GM18867 (cell line): Measurements from ENCODE around the gene RCOR2.

Experiments
- ATAC-seq: cut with Tn5 transposase; IDR thresholded peaks from one replicate; pipeline ENCODE4 v1.9.1; 2021; ENCODE audit warnings: mild to moderate bottlenecking, moderate library complexity; ENCODE audit not compliant: unreplicated experiment

The RCOR2 gene

GRCh38 chr11:63908631-63909401 is 8.1 kb downstream of the RCOR2 start:
- no peak for ATAC-seq

GRCh38 chr11:63907808-63908530 is 9.0 kb downstream of the RCOR2 start:
- ATAC-seq, result no peak

GRCh38 chr11:63907063-63907462 is 9.9 kb downstream of the RCOR2 start:
- ATAC-seq, result no peak

DNA sequence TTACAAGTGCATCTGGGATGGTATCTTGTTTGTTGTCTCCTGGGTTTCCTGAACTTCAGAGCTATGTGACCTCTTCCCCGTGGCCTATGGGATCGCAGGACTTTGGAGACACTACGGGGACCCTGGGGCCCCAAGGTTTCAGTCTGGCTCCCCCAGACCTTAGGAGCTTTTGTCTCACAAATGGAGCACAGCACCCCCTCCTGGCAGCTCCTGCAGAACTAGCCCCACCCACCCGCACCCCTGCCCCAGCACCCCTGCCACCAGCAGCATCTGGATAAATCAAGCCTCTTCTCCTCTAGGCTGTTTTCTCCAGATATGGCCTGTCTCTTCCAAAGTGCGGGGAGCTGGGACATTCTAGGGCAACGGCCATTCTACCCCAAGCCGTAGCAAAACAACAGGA is 10.4 kb downstream of the RCOR2 start:
- no peak for ATAC-seq

- no peak for ATAC-seq
Measured at GRCh38 chr11:63906087-63906486, 10.9 kb downstream of the RCOR2 start.

GRCh38 chr11:63905179-63905578 is 11.8 kb downstream of the RCOR2 start:
- ATAC-seq, result no peak

DNA sequence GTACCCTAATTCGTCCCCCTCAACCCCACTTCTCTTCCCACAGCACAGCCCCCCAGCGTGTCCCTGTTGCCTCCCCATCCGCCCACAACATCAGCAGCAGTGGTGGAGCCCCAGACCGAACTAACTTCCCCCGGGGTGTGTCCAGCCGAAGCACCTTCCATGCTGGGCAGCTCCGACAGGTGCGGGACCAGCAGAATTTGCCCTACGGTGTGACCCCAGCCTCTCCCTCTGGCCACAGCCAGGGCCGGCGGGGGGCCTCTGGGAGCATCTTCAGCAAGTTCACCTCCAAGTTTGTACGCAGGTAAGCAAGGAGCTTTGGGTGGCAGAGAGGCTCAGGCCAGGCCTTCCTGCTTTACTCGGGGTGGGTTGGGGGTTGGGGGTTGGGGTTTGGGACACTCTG is 12.2 kb downstream of the RCOR2 start:
- ATAC-seq, result no peak

DNA sequence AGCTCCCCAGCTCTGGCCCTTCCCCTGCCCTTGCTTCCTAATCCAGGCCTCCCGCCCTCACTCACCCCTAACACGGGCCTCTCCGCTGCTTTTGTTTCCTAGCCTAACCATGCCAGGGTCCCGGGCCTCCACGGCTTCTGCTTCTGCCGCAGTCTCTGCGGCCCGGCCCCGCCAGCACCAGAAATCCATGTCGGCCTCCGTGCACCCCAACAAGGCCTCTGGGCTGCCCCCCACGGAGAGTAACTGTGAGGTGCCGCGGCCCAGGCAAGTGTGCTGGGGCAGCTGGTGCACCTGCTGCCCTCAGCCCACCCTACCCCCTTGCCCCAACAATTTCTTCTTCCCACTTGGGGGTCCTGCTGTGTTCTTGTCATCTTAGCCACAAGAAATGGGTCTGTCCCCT is 13.1 kb downstream of the RCOR2 start:
- ATAC-seq, result no peak

GRCh38 chr11:63901660-63902059 is 15.3 kb downstream of the RCOR2 start:
- no peak for ATAC-seq

DNA sequence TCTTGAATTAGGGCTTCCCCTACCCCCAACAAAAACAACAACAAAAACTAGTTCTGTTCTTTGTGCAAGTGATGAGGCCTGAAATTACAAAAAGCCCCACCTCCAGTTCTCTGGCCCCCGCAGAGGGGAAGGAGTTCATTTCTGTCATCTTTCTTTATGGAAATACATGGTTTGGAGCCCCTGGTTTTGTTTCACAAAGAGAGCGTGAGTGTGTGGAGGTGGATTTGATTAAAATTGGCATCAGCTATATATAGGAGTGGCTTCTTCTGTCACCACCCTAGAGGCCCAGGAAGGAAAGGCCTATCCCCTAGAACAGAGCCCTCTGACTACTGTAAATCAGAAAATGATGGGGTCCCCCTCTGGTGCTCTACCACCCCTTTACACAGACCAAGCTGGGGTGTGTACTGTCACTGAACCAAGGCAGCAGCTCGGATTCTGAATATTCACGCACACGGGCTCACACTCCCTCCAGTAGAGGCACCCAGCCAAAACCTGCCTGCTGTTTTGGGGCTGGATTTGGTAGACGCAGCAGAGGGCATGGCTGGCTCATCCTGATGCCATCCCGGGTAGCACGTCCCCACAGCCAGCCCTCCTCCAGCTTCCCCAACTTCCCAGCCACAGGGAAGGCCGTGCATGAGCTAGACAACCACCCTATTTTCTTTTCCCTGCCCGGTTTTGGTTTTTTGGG is 19.4 kb downstream of the RCOR2 start:
- ATAC-seq, result no peak

GRCh38 chr11:63896071-63896470 is 20.9 kb downstream of the RCOR2 start:
- no peak for ATAC-seq

DNA sequence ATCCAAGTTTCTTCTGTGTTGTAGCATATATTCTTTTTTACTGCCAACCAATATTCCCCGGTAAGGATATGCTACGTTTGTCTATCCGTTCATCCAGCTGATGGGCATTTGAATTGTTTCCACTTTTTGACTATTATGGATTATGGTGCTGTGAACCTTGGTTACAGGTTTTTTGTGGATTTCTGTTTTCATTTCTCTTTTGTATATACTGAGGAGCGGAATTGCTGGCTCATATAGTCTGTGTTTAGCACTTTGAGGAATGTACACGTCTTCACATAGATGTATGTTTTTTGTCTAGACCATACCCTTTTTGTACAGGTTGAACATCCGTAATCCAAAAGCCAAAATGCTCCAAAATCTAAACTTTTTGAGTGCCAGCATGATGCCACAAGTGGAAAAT is 23.6 kb downstream of the RCOR2 start:
- ATAC-seq, result no peak

- no peak for ATAC-seq
Measured at GRCh38 chr11:63892228-63892627, 24.7 kb downstream of the RCOR2 start.

DNA sequence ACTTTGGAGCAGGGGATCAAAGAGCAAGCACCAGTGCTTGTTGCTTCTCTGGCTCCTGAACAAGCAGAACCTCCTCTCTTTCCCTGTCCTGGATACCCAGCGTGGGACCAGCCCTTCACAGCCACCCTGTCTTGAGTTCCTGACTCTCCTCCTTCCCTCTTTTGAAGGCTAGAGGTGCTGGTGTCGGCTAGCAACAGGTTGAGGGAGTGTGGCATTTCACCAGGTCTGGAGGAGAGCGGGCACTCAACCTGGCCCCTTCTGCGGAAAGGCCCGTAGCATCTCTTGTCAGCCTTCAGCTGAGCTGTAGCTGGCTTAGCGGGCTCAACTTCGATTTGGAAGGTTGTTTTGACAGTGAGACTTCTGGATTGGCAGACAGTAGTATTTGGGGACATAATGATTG is 26.6 kb downstream of the RCOR2 start:
- no peak for ATAC-seq

DNA sequence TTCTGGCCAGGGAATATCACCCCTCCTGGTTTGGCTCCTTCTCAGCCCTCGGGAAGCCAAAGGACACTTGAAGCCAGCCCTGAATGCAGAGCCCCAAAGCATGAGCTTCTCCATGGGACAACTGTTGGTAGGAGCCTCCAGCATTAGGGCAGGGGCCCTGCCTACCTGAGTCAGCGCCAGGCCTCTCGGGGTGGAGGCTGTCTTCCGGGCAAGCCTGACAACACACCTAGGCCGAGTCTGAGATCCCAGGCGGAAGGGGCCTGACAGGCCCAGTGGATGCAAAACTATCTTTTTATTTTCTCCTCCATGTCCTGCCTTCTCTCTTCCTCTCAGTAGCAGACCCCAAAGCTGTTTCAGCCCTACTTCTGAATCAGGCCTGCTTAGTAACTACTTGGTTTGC is 27.6 kb downstream of the RCOR2 start:
- no peak for ATAC-seq

GRCh38 chr11:63888170-63889086 is 28.5 kb downstream of the RCOR2 start:
- no peak for ATAC-seq

DNA sequence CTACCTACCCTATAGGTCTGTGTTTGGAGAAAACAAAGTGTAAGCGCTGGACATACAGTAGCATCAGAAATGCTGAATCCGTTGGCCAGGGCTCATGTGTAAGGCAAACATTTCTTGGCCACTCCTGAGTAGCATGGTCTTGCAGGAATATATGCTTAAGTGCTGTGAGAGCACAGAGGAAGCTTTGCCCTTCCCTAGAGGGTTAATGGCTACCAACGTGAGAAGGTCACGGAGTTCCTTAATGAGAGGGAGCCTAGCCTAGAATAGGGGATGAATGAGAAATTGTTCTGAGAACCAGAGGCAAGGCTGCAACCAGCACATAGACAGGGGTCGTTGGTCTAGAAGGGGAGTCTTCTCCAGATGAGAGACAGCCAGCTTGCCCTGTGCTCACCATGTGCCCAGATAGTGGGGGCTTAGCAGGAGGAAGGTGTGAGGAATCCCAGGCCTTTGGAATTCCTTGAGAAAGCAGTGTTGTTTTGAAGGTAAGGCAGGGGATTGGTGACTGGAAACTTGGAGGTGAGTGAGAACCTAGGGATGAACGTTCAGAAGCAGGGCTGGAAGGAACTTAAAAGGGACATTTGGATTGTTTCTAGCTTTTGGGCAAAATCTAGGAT is 29.5 kb downstream of the RCOR2 start:
- ATAC-seq, result no peak

DNA sequence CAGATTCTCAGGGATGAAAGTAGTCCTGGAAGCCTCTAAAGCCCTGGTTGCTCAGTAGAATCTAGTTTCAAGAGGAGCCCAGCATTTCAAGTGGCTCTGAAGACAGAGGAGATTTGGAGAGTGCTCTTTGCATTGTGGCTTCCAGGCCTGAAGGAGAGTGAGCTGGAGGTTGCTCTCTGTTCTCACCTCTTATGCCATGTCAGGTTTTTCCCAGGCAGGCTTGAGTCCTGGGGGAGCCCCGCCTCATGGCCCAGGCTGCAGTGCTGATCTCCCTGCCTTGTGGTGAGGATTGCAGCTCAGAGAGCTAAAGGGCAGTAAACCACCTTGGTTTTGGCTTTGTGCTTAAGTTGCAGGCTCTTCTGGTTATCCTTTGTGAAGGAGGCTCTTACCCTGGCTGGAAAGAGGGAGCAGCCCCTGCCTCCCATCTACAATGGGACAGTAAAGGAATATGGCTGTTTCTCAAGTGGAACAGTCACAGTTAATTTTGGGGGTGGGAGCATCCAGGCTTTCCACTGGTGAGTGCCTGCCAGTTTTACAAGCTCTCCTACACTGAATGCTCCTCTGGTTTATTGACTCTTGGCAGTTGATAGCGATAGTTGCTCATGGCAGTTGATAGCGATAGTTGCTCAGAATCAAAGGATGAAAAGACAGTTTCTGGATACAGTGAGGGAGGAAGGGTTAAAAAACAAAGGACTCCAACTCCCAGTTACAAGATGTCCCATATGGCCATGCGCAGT is 32.6 kb downstream of the RCOR2 start:
- ATAC-seq, result no peak

DNA sequence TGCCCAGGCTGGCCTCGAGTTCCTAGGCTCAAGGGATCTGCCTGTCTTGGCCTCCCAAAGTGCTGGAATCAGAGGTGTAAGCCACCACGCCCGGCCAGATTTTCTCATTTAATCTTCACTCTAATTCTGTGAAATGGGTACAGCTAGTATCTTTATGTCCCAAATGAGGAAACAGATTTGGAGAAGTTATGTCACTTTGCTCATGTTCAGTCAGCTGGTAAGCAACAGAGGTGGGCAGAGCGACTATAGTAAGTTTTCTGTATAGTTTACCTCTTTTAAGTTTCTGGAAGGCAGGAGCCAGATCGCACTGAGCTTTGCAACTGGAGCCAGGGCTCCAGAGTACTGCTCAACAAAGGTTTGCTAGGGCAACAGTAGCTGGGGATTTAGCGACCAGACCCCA is 33.2 kb downstream of the RCOR2 start:
- no peak for ATAC-seq
